Activated gamma-delta T cell treated with anti-CD3 and anti-CD28 coated beads, Interleukin-2, amount 50 U/mL, for 16 hours (primary cell): ENCODE data around the gene CBFA2T3.

ENCODE experiments used
- DNase-seq: peaks from one replicate; pipeline ENCODE4 v3.0.0-alpha.2; 2020; ENCODE audit warnings: low read depth

CBFA2T3 gene

GRCh38 chr16:88961011-88961410 is 16.0 kb downstream of the CBFA2T3 start:
- no peak for DNase-seq

GRCh38 chr16:88960516-88960915 is 16.5 kb downstream of the CBFA2T3 start:
- no peak for DNase-seq

GRCh38 chr16:88959022-88959421 is 18.0 kb downstream of the CBFA2T3 start:
- no peak for DNase-seq

- no peak for DNase-seq
Observed at GRCh38 chr16:88957887-88958577, 19.0 kb downstream of the CBFA2T3 start.

- DNase-seq: no peak
Observed at GRCh38 chr16:88957433-88957767, 19.6 kb downstream of the CBFA2T3 start.

GRCh38 chr16:88956546-88957432 is 20.2 kb downstream of the CBFA2T3 start:
- no peak for DNase-seq

DNA sequence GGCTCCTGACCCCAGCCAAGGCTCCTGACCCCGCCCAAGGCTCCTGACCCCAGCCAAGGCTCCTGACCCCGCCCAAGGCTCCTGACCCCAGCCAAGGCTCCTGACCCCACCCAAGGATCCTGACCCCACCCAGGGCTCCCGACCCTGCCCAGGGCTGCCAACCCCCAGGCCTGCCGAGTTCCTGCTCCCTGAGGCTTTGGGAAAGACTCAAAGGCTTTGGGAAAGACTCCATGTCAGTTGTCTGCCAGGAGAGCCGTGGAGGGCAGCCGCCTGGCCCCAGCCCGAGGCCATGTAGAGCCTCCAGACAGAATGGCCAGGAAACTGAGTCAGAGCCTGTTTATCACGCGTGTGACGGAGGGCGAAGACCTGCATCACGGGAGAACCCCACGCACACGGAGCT is 21.1 kb downstream of the CBFA2T3 start:
- no peak for DNase-seq

DNA sequence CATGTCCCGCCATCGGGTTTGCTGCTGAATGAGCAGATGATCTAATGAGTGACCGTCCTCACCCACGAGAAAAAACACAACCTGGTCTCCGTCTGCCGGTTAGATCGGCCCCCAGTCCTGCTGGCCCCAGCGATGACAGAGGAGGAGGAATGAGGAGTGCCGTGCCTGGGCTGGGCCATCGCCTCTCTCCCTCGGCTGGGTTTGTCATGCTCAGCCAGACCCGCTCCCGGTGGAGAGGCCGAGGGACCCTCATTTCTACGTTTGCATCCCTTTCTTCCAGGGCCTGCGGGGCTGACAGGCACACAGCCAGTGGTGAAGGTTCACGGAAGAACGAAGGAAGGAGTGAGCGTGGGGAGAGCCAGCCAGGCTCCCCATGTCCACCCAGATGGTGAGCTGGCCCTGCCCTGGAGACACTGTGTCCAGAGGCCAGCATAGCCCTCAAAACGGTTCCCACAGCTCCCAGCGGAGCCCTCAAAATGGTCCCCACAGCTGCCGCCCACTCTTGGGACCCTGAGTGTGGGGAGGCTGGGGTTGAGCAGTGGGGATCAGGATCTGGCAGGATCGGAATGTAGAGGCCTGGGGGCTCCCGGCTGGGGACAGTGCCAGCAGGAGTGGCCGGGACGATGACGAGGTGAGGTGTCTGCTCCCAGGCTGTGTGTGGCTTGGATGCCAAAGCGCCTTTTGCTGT is 23.9 kb downstream of the CBFA2T3 start:
- no peak for DNase-seq

- no peak for DNase-seq
Observed at GRCh38 chr16:88951989-88952388, 25.0 kb downstream of the CBFA2T3 start.

GRCh38 chr16:88951501-88951900 is 25.5 kb downstream of the CBFA2T3 start:
- no peak for DNase-seq

GRCh38 chr16:88948781-88949490 is 28.1 kb downstream of the CBFA2T3 start:
- no peak for DNase-seq

DNA sequence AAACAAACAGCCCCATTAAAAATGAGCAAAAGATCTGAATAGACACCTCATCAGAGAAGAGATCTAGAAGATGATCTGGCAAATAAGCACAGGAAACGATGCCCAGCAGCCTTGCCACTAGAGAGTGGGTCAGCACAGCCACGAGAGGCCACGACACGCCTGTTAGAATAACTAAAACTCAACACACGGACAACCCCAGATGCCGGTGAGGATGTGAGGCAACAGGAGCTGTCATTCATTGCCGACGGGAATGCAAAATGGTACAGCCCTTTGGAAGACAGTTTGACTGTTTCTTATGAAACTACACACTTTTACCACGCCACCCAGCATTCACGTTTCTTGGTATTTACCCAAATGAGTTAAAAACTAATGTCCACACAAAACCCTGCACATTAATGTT is 31.5 kb downstream of the CBFA2T3 start:
- no peak for DNase-seq

DNA sequence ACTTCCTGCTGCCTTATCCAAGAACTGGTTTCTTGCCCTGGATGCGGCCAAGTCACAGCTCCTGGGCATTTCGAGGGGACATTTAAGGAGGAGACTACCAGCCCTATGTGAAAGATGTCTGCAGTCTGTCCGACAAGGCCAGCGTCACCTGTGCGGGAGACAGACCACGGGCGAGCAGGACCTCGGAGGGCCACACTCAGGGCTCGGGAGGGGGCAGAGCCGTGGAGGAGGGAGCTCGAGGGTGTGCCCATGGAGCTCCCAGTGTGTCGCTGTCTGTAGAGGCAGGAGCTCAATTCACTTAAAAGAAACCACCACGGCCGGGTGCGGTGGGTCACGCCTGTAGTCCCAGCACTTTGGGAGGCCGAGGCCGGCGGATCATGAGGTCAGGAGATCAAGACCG is 33.3 kb downstream of the CBFA2T3 start:
- no peak for DNase-seq

- no peak for DNase-seq
Observed at GRCh38 chr16:88943131-88943664, 33.8 kb downstream of the CBFA2T3 start.

- DNase-seq: peak; percentile 44
Observed at GRCh38 chr16:88941913-88942909, 34.8 kb downstream of the CBFA2T3 start.

DNA sequence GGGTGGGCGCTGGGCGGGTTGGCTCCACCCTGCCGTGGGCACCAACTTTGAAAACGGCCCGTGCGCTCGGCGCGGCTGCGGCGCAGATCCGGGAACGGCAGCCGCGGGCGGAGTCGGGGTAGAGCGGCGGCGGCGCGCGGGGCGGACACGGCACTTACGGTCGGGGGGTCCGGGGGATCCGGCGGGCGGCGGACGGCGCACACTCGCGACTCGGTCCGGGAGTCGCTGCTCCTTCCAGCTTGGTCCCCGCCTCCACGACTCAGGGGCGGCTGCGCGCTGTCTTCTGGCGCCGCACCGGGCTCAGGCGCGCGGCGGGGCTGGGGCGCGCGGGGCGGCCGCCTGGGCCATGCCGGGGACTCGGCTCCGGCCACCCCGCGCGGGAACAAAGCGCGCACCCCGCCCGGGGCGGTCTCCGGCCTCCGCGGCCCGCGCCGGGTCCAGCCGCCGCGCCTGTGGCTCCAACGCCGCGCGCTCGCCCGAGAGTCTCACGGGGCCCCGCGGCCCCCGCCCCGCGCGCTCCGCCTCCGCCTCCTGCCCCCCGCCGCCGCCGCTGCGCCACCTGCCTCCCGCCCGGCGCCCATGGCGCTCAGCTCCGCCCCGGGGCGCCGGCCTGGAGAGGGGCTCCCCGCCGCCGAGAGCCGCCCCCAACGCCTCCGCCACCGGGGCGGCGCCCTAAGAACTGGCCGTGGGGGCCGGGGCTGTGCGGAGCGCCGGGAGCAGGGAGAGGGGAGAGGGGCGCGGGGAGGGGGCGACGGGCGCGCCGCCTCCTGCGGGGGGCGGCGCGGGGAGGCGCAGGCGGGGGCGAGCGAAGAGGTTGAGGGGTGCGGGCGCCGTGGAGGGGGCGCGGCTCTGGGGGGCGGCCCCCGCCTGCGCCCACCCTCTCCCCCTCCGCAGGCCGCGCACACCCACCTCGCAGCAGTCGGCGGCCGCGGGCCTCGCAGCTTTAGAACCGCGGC is 35.9 kb downstream of the CBFA2T3 start:
- no peak for DNase-seq

GRCh38 chr16:88939972-88940861 is 36.8 kb downstream of the CBFA2T3 start:
- no peak for DNase-seq

GRCh38 chr16:88939245-88939971 is 37.6 kb downstream of the CBFA2T3 start:
- no peak for DNase-seq
